Measurements from ENCODE around the gene CDC7.

The CDC7 gene

GRCh38 chr1:91550961-91551360 lies 50.3 kb downstream of the CDC7 start:
- no peak for DNase-seq

- no peak for DNase-seq
Measured at GRCh38 chr1:91552091-91552490, 51.4 kb downstream of the CDC7 start.

- DNase-seq = no peak
Measured at GRCh38 chr1:91552596-91552995, 51.9 kb downstream of the CDC7 start.

GRCh38 chr1:91553177-91553591 lies 52.5 kb downstream of the CDC7 start:
- no peak for DNase-seq

- DNase-seq = no peak
Measured at GRCh38 chr1:91555074-91555730, 54.6 kb downstream of the CDC7 start.

- peak; percentile 47 for DNase-seq
Measured at GRCh38 chr1:91555821-91556531, 55.3 kb downstream of the CDC7 start.

GRCh38 chr1:91556556-91556955 lies 55.9 kb downstream of the CDC7 start:
- no peak for DNase-seq

GRCh38 chr1:91557039-91557690 lies 56.5 kb downstream of the CDC7 start:
- DNase-seq = no peak

- DNase-seq = no peak
Measured at GRCh38 chr1:91557826-91558225, 57.2 kb downstream of the CDC7 start.

GRCh38 chr1:91559046-91559750 lies 58.5 kb downstream of the CDC7 start:
- no peak for DNase-seq

- DNase-seq = no peak
Measured at GRCh38 chr1:91559838-91560565, 59.4 kb downstream of the CDC7 start.

- no peak for DNase-seq
Measured at GRCh38 chr1:91564888-91565701, 64.4 kb downstream of the CDC7 start.

- DNase-seq = no peak
Measured at GRCh38 chr1:91567583-91567982, 66.9 kb downstream of the CDC7 start.

GRCh38 chr1:91568261-91568660 lies 67.6 kb downstream of the CDC7 start:
- DNase-seq = no peak

- no peak for DNase-seq
Measured at GRCh38 chr1:91569411-91570119, 68.9 kb downstream of the CDC7 start.

GRCh38 chr1:91570120-91570448 lies 69.4 kb downstream of the CDC7 start:
- no peak for DNase-seq

GRCh38 chr1:91572044-91572443 lies 71.4 kb downstream of the CDC7 start:
- no peak for DNase-seq
